GM19395 (cell line): ENCODE data around the gene RAI1.

Source experiments
- ATAC-seq: cut with Tn5 transposase; IDR thresholded peaks from one replicate; pipeline ENCODE4 v1.9.1; 2021; ENCODE audit warnings: mild to moderate bottlenecking, moderate library complexity; ENCODE audit not compliant: unreplicated experiment

The RAI1 gene

GRCh38 chr17:17714261-17714866, 33.1 kb downstream of the RAI1 start:
- ATAC-seq = no peak

GRCh38 chr17:17714879-17715278, 33.6 kb downstream of the RAI1 start:
- no peak for ATAC-seq

GRCh38 chr17:17716837-17717523, 35.7 kb downstream of the RAI1 start:
- ATAC-seq = no peak

GRCh38 chr17:17718251-17718650, 37.0 kb downstream of the RAI1 start:
- ATAC-seq = no peak

- no peak for ATAC-seq
These were observed 38.1 kb downstream of the RAI1 start for GRCh38 chr17:17719199-17719940.

GRCh38 chr17:17719966-17720543, 38.8 kb downstream of the RAI1 start:
- no peak for ATAC-seq

- ATAC-seq = no peak
These were observed 39.9 kb downstream of the RAI1 start for GRCh38 chr17:17721140-17721668.

GRCh38 chr17:17722081-17722905, 41.0 kb downstream of the RAI1 start:
- no peak for ATAC-seq

- ATAC-seq = no peak
These were observed 41.7 kb downstream of the RAI1 start for GRCh38 chr17:17722906-17723353.

- no peak for ATAC-seq
These were observed 42.4 kb downstream of the RAI1 start for GRCh38 chr17:17723354-17724261.

- no peak for ATAC-seq
These were observed 43.2 kb downstream of the RAI1 start for GRCh38 chr17:17724307-17725010.

- ATAC-seq = no peak
These were observed 43.9 kb downstream of the RAI1 start for GRCh38 chr17:17725011-17725751.

GRCh38 chr17:17725752-17726457, 44.6 kb downstream of the RAI1 start:
- ATAC-seq = no peak

GRCh38 chr17:17726458-17727060, 45.3 kb downstream of the RAI1 start:
- no peak for ATAC-seq

GRCh38 chr17:17727111-17727659, 45.9 kb downstream of the RAI1 start:
- no peak for ATAC-seq

- ATAC-seq = no peak
These were observed 46.9 kb downstream of the RAI1 start for GRCh38 chr17:17728146-17728545.
